GM23338 (cell line): Measurements from ENCODE around the gene PRSS56. TPM values are rescaled to one million over a fixed set of nuclear protein-coding genes. Genes with fewer than 3 reads are reported as not detected.

Source experiments
- CREB1 ChIP-seq: fragments of 250-450 bp; sonication (Bioruptor Pico); IDR thresholded peaks from 2 replicates; pipeline ENCODE4 v1.5.0; 2020; ENCODE audit warnings: low read depth, mild to moderate bottlenecking, moderate library complexity
- EZH2 ChIP-seq: fragments of 200-600 bp; sonication (generic); IDR thresholded peaks from one replicate; pipeline ENCODE4 v1.8.0; 2017; ENCODE audit warnings: antibody characterized with exemption, mild to moderate bottlenecking, low read depth; ENCODE audit not compliant: unreplicated experiment
- EZH2phosphoT487 ChIP-seq: fragments of 200-600 bp; sonication (generic); IDR thresholded peaks from one replicate; pipeline ENCODE4 v1.8.1; 2018; ENCODE audit warnings: antibody characterized with exemption; ENCODE audit not compliant: unreplicated experiment
- JUNB ChIP-seq: IDR thresholded peaks from one replicate; pipeline ENCODE4 v1.6.1; 2016; ENCODE audit warnings: antibody characterized with exemption; ENCODE audit not compliant: unreplicated experiment
- NANOG ChIP-seq: IDR thresholded peaks from 2 replicates; pipeline ENCODE4 v1.6.1; 2016; ENCODE audit warnings: antibody characterized with exemption, borderline replicate concordance
- STAT1 ChIP-seq: IDR thresholded peaks from one replicate; pipeline ENCODE4 v1.6.1; 2016; ENCODE audit warnings: antibody characterized with exemption; ENCODE audit not compliant: unreplicated experiment
- polyA plus RNA-seq: library from polyadenylated mRNA; unstranded; fragments of >200 nt; fragmentation: Nextera tagmentation; extraction: Ambion mirVana; gene quantifications from 2 replicates; pipeline ENCODE4 v1.2.1, GENCODE V29; 2016
- total RNA-seq: library from RNA; depleted of rRNA; stranded (reverse); fragments of >200 nt; shearing (Covaris generic); gene quantifications from 2 replicates; pipeline ENCODE4 v1.2.3, GENCODE V29; 2014; rRNA removed
- TF ChIP-seq, protein P1 (sequence below): IDR thresholded peaks from 2 replicates; pipeline ENCODE4 v1.6.1; 2016; ENCODE audit warnings: antibody characterized with exemption
- TF ChIP-seq, protein P2 (sequence below): IDR thresholded peaks from one replicate; pipeline ENCODE4 v1.6.1; 2018; ENCODE audit warnings: antibody characterized with exemption; ENCODE audit not compliant: unreplicated experiment
- TF ChIP-seq, protein P3 (sequence below), 2 experiments: fragments of 200-600 bp in 1 of 2; sonication (generic) in 1 of 2; conservative IDR thresholded peaks; 2 replicates each; pipeline versions ENCODE4 v1.5.1 to v1.6.1; 2016 to 2017; ENCODE audit warnings: antibody characterized with exemption in 2 of 2, low read depth in 2 of 2, mild to moderate bottlenecking in 2 of 2, moderate library complexity in 1 of 2

The PRSS56 gene
- total and polyA plus RNA-seq, 2 experiments from 2014 or later, result 0.27 to 0.31 TPM

DNA sequence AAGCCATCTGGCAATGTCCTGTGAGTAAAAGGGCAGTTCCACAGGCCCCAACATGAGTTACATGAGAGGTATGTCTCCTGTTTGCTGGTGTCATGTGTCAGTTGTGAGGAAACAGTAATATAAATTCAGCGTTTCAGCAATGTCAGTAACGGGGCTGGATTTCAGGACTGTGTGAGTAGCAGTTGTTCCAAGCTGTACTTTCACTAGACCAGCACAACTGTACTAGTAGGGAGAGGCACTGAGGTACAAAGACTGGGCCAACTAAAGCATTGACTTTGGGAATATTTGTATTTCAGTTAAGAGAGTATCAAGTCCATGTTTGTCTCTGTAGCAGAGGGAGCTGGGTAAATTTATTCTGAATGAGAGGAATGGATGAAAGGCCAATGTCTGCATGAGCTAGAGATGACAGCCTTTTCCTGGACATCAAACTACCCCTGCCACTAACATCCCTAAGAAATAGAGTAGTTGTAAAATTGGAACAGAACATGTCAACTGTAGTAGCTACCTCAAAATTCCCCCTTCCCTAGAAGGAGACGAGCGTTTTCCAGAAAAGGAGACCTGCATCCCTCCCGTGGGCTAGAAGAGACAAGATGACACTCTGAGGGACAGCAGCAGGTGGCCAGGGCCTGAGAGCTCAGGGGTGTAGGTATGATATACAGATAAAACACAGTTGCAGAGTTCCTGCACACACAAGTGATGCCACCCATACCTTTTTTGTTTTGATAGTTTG lies 54.7 kb downstream of the PRSS56 start (continued):
- TF ChIP-seq, protein P1, sequence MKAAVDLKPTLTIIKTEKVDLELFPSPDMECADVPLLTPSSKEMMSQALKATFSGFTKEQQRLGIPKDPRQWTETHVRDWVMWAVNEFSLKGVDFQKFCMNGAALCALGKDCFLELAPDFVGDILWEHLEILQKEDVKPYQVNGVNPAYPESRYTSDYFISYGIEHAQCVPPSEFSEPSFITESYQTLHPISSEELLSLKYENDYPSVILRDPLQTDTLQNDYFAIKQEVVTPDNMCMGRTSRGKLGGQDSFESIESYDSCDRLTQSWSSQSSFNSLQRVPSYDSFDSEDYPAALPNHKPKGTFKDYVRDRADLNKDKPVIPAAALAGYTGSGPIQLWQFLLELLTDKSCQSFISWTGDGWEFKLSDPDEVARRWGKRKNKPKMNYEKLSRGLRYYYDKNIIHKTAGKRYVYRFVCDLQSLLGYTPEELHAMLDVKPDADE, result no peak
- TF ChIP-seq, protein P2, sequence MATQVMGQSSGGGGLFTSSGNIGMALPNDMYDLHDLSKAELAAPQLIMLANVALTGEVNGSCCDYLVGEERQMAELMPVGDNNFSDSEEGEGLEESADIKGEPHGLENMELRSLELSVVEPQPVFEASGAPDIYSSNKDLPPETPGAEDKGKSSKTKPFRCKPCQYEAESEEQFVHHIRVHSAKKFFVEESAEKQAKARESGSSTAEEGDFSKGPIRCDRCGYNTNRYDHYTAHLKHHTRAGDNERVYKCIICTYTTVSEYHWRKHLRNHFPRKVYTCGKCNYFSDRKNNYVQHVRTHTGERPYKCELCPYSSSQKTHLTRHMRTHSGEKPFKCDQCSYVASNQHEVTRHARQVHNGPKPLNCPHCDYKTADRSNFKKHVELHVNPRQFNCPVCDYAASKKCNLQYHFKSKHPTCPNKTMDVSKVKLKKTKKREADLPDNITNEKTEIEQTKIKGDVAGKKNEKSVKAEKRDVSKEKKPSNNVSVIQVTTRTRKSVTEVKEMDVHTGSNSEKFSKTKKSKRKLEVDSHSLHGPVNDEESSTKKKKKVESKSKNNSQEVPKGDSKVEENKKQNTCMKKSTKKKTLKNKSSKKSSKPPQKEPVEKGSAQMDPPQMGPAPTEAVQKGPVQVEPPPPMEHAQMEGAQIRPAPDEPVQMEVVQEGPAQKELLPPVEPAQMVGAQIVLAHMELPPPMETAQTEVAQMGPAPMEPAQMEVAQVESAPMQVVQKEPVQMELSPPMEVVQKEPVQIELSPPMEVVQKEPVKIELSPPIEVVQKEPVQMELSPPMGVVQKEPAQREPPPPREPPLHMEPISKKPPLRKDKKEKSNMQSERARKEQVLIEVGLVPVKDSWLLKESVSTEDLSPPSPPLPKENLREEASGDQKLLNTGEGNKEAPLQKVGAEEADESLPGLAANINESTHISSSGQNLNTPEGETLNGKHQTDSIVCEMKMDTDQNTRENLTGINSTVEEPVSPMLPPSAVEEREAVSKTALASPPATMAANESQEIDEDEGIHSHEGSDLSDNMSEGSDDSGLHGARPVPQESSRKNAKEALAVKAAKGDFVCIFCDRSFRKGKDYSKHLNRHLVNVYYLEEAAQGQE, result no peak
- TF ChIP-seq JUNB (no peak), NANOG (no peak), EZH2 (no peak), STAT1 (no peak), EZH2phosphoT487 (no peak), CREB1 (CRISPR knock-in tag) (no peak)
- TF ChIP-seq, protein P3, sequence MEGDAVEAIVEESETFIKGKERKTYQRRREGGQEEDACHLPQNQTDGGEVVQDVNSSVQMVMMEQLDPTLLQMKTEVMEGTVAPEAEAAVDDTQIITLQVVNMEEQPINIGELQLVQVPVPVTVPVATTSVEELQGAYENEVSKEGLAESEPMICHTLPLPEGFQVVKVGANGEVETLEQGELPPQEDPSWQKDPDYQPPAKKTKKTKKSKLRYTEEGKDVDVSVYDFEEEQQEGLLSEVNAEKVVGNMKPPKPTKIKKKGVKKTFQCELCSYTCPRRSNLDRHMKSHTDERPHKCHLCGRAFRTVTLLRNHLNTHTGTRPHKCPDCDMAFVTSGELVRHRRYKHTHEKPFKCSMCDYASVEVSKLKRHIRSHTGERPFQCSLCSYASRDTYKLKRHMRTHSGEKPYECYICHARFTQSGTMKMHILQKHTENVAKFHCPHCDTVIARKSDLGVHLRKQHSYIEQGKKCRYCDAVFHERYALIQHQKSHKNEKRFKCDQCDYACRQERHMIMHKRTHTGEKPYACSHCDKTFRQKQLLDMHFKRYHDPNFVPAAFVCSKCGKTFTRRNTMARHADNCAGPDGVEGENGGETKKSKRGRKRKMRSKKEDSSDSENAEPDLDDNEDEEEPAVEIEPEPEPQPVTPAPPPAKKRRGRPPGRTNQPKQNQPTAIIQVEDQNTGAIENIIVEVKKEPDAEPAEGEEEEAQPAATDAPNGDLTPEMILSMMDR (conservative IDR thresholded peaks at IDR 0.05; ENCODE audit: low read depth in 2 of 2), result no peak

Other genes starting within 250 kb of the PRSS56 start
- 0.28 and 0.31 TPM in 2 replicates for gene ALPP, start 141.6 kb upstream of the PRSS56 start, total RNA-seq
- gene ALPP, start 141.6 kb upstream of the PRSS56 start, polyA plus RNA-seq, result 0.07 TPM in 1 of 2 replicates, not detected in the other
- 2.5 and 3.8 TPM in 2 replicates for gene ALPG, start 113.5 kb upstream of the PRSS56 start, total RNA-seq
- gene ALPG, start 113.5 kb upstream of the PRSS56 start, polyA plus RNA-seq, result 0.89 and 1.4 TPM in 2 replicates
- not detected in 2 replicates for gene ALPI, start 64.2 kb upstream of the PRSS56 start, total RNA-seq
- gene ALPI, start 64.2 kb upstream of the PRSS56 start, polyA plus RNA-seq, result not detected in 2 replicates
- 17.5 and 18.0 TPM in 2 replicates for gene ECEL1, start 32.6 kb upstream of the PRSS56 start, total RNA-seq
- gene ECEL1, start 32.6 kb upstream of the PRSS56 start, polyA plus RNA-seq, result 6.7 and 9.3 TPM in 2 replicates
- 0.10 TPM in 1 of 2 replicates, not detected in the other for gene CHRND, start 5.8 kb downstream of the PRSS56 start, total RNA-seq
- 0.11 TPM in 1 of 2 replicates, not detected in the other for gene CHRND, start 5.8 kb downstream of the PRSS56 start, polyA plus RNA-seq
- not detected in 2 replicates for gene CHRNG, start 19.3 kb downstream of the PRSS56 start, total RNA-seq
- gene CHRNG, start 19.3 kb downstream of the PRSS56 start, polyA plus RNA-seq, result not detected in 2 replicates
- 6.1 and 7.6 TPM in 2 replicates for gene TIGD1, start 30.2 kb downstream of the PRSS56 start, total RNA-seq
- 6.6 and 9.3 TPM in 2 replicates for gene TIGD1, start 30.2 kb downstream of the PRSS56 start, polyA plus RNA-seq
- gene EIF4E2, start 30.3 kb downstream of the PRSS56 start, total RNA-seq, result 59.2 and 68.1 TPM in 2 replicates
- 148 and 152 TPM in 2 replicates for gene EIF4E2, start 30.3 kb downstream of the PRSS56 start, polyA plus RNA-seq
- gene EFHD1, start 113.2 kb downstream of the PRSS56 start, total RNA-seq, result 3.4 and 7.0 TPM in 2 replicates
- 6.2 and 6.4 TPM in 2 replicates for gene EFHD1, start 113.2 kb downstream of the PRSS56 start, polyA plus RNA-seq
- 97.5 and 104 TPM in 2 replicates for gene GIGYF2, start 176.9 kb downstream of the PRSS56 start, total RNA-seq
- 39.2 and 48.9 TPM in 2 replicates for gene GIGYF2, start 176.9 kb downstream of the PRSS56 start, polyA plus RNA-seq